Posterior vena cava (tissue), 2 donors: ENCODE results near the gene MICU2. TPM values are rescaled to one million over a fixed set of nuclear protein-coding genes. Genes with fewer than 3 reads are reported as not detected.
"Not testable (repeated sequence)": the region's sequence is repeated elsewhere in the genome, so short reads cannot be mapped to it uniquely, and the experiment has no call there.

Source experiments
- DNase-seq: peaks from one replicate; pipeline ENCODE4 v3.0.0-alpha.2; 2020; ENCODE audit warnings: low spot score
- intact Hi-C, 2 donors: fragments of 100-400 bp; cut with DNase I; formaldehyde crosslinking; loops; one replicate each; pipeline versions ENCODE4 v1.14.1 to v1.14.2; 2022 to 2023
- total RNA-seq, 2 donors: library from RNA; stranded (reverse); fragmentation: NEBNext Ultra II Directional; extraction: Animal tissue kit (Norgen Biotek cat#: 25700); gene quantifications; one replicate each; pipeline ENCODE4 v1.2.1, GENCODE V29; 2021
- donor health status: DM: yes; HTN: yes; CAD: no.
- donor health status: DM: yes; HTN: yes; CAD: no.

MICU2 gene
- total RNA-seq, 2 donors from 2014 or later = 26.7 to 33.7 TPM

DNA sequence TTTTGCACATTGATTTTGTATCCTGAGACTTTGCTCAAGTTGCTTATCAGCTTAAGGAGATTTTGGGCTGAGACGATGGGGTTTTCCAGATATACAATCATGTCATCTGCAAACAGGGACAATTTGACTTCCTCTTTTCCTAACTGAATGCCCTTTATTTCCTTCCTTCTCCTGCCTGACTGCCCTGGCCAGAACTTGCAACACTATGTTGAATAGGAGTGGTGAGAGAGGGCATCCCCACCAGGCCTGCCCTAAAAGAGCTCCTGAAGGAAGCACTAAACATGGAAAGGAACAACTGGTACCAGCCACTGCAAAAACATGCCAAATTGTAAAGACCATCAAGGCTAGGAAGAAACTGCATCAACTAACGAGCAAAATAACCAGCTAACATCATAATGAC lies 50.7 kb downstream of the MICU2 start:
- intact Hi-C loops, DNase-seq: not testable (repeated sequence)

DNA sequence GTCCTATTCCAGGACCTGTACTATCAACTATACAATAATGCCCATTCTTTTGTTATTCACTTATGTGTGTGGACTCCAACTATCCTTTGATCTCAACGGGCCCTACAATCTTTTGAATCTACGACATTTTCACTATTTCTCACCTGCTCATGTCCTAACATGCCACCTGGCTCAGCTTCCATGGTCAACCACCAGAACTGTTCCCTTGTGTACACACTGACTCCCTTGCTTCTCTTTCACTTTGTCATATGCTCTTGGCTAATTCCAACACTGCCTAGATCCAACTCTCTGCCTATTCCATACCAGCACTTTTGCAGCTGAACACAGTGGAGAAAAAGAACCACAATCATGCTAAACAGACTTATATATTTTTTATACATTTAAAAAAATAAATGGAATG lies 53.1 kb downstream of the MICU2 start:
- DNase-seq = no peak
- intact Hi-C loops = no loop called here

GRCh38 chr13:21549633-21550032 lies 54.3 kb downstream of the MICU2 start:
- DNase-seq = no peak
- intact Hi-C loops = no loop called here

DNA sequence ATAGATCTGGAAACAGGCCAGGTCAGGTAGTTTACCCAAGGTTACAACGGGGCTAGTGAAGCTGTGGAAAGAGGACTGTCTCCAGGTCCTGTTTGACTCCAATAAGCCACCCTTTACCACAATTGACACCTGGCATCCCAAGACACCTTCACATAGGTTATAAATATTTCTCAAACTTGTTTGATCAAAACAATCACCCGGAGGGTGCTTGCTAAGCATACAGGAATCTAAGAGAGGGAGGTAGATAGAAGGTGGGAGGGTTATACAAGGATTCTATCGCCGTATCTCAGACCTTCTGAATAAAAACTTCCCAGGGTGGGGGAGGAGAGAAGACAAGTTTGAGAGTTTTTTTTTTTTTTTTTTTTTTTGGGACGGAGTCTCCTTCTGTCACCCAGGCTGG lies 55.4 kb downstream of the MICU2 start:
- intact Hi-C loops = no loop called here

DNA sequence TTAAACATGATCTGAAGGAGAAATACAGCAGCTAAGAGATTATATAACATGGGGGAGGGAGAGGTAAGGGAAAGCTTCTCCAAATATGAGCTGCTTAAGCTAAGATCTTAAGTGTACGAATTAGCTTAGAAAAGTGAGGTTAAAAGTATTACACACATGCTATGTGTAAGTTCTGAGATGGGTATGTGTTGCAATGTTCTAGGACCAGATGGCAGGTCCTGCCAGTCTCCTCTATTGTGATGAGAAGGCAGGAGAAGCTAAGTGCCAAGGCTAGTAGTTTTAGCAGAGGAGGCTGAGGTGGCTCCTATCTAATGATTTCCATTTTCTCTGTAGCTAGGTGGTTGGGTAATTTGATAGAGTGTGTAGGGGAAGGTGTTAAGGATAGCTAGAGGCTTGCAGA lies 57.6 kb downstream of the MICU2 start:
- intact Hi-C loops = no loop called here
- DNase-seq = no peak

More for the DNA sequence above, 55.4 kb downstream of the MICU2 start:
- no peak for DNase-seq

- DNase-seq = no peak
- intact Hi-C loops = no loop called here
These were observed 59.5 kb downstream of the MICU2 start for GRCh38 chr13:21544515-21544914.

- intact Hi-C loops = no loop called here
- no peak for DNase-seq
These were observed 61.4 kb downstream of the MICU2 start for GRCh38 chr13:21542563-21542962.

DNA sequence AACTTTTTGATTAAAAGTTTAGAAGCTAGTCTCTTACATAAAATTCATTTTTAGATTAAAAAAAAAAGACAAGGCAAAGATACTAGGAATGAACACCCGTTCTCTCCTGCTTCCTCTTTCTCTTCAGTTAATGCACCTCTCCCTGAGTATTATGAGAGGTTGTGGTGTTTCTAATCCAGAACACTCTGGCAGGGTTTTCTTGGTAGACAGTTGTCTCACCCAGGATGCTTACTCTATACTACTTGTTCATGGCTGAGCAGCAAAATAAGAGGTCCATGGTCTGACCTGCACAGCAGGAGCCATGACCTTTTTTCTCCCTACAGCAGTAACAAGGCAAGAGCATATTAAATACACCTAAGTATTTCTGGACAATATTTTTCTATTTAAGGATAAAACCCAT lies 62.0 kb downstream of the MICU2 start:
- DNase-seq = no peak
- intact Hi-C loops = no loop called here

DNA sequence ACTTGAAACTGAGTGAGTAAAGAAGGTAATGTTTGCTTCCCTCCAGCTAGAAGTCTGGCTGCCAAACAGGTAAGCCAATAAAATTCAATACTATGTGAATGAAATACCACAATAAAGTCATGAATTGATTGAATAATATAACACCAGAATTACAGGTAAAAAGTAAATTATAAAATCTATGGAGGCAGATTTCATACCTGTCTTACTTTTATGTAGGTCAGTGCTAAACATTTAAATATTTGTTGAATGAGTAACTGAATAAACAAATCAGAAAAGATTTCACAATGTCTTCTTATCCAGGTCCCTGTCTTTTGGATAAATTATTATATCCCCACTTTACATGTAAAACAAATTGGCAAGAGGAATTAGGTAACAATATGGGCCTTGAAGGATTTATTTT lies 62.7 kb downstream of the MICU2 start:
- DNase-seq = no peak
- intact Hi-C loops = no loop called here

- intact Hi-C loops = no loop called here
- DNase-seq = no peak
These were observed 64.3 kb downstream of the MICU2 start for GRCh38 chr13:21539687-21540086.

GRCh38 chr13:21538753-21539152 lies 65.2 kb downstream of the MICU2 start:
- no peak for DNase-seq
- intact Hi-C loops = no loop called here

GRCh38 chr13:21538280-21538679 lies 65.7 kb downstream of the MICU2 start:
- no peak for DNase-seq
- intact Hi-C loops = no loop called here

GRCh38 chr13:21537105-21537504 lies 66.9 kb downstream of the MICU2 start:
- intact Hi-C loops = no loop called here
- no peak for DNase-seq

- DNase-seq = no peak
- intact Hi-C loops = no loop called here
These were observed 69.2 kb downstream of the MICU2 start for GRCh38 chr13:21534760-21535159.

DNA sequence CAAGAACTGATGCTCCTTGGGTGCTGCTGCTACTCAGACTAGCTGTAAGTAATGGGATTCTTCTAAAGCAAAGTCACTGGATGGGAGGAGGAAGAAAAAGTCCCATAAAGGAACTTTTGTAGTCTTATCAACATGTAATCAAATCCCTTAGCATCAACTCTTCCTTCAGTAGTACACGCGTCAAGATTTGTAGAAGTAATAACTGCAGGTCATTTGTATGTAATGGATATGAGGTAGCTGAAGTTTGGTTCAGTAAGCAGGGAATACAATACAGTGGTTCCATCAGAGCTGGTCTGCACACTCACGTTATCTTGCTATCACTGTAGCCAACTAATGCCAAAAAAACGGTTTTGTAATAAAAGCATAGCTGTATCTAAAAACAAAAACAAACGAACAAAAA lies 72.5 kb downstream of the MICU2 start:
- no peak for DNase-seq
- intact Hi-C loops = no loop called here

- intact Hi-C loops = no loop called here
- no peak for DNase-seq
These were observed 73.3 kb downstream of the MICU2 start for GRCh38 chr13:21530656-21531055.

GRCh38 chr13:21529146-21529893 lies 74.7 kb downstream of the MICU2 start:
- no peak for DNase-seq
- intact Hi-C loops = no loop called here

- no peak for DNase-seq
- intact Hi-C loops = no loop called here
These were observed 75.4 kb downstream of the MICU2 start for GRCh38 chr13:21528616-21529015.

DNA sequence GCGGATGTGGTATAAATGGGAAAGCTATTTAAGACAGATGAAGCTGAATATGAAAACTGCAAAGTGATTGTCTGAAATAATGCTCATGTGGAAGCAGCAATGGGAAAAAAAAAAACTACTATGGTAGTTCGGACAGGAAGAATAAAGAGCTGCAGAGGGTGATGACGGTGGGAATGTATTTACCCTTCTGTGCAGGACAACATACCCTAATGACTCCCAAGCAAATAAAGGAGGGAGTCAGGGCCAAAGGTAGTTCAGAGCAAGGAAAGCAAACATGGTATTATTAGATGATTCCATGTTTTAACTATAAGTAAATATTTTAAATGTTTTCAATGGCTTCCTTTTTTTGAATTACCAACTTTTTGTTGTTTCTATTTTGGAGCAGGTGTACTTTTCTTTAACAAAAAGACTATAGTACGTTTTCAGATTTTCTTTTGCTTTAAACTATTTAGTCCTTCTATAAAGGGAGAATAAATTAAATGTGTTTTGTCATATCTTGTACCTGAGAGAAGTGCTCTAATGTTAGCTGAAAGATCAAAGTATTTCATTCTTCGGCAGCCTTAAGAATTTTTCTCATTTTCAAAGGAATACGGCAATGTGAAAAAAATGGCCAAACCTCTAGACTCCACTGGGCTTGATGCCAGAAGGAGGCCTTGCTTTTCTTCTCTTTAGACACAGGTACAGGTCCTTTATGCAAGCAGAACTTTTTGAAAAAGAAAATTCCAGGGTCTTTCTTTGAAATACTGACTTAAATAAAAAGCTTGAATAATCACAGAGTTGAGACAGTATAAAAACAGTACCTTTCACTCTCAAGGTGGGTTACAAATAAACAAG lies 77.0 kb downstream of the MICU2 start:
- DNase-seq = no peak
- intact Hi-C loops = no loop called here

DNA sequence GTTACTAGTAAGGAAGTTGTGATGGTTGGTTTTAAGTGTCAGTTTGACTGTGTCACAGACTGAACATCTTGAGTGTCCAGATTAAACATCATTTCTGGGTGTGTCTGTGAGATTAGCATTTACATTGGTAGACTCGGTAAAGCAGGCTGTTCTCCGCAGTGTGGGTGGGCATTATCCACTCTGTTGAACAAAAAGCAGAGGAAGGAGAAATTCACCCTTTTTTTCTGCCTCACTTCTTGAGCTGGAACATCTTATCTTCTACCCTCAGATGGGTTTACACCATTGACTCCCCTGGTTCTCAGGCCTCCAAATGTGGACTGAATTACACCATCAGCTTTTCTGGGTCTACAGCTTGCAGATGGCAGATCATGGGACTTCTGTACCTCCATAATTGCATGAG lies 81.1 kb downstream of the MICU2 start:
- DNase-seq = no peak
- intact Hi-C loops = no loop called here

- no peak for DNase-seq
- intact Hi-C loops = no loop called here
These were observed 81.8 kb downstream of the MICU2 start for GRCh38 chr13:21522130-21522529.
